ENCODE measurements around the gene RBP2. TPM values are rescaled to one million over a fixed set of nuclear protein-coding genes. Genes with fewer than 3 reads are reported as not detected.

Gene RBP2
- not detected in 2 replicates for total RNA-seq

GRCh38 chr3:139476348-139476747, at the start of gene RBP2:
Gene RBP2 (minus strand): TSS chr3:139476516. CDS start chr3:139476459, 57 bp downstream.

Other genes with a start within 250 kb of the RBP2 start
- 38.7 and 45.3 TPM in 2 replicates for gene MRPS22, start 132.5 kb downstream of the RBP2 start, total RNA-seq
- gene COPB2, start 86.9 kb downstream of the RBP2 start, total RNA-seq: 172 and 174 TPM in 2 replicates
- 2.4 and 2.9 TPM in 2 replicates for gene RBP1, start 63.2 kb upstream of the RBP2 start, total RNA-seq
- 0.49 TPM in 1 of 2 replicates, not detected in the other for gene NMNAT3, start 201.5 kb upstream of the RBP2 start, total RNA-seq

Measured in cardiac atrium fibroblast (primary cell).